Measurements from ENCODE around the gene ASF1A. TPM values are rescaled to one million over a fixed set of nuclear protein-coding genes. Genes with fewer than 3 reads are reported as not detected.

Gene ASF1A
- total RNA-seq, 1 experiment from 2014 or later = 30.4 TPM

DNA sequence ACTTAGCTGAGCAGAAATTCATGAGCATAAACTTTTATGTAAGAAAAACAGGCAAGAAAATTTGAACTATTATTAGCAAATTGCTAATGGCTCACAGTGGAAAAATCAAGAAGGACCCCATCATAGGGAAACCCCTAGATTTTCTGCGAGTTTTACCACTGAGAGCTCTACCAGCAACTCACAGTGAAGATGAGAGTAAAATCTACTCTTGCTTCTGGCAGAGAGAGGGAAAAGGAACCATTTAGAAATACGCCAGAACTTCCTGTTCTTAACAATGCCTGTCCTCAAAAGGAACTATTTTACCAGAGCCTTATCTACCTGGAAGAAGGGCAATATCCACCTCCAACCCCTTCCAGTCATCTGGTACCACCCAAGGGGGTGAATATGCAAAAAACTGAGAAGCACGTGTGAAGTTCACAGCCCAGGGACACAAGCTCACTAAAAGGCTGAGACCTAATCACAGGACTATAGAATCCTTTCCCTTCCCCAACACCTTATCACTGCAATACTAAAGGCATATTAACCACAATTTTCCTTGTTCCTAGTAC is 34.4 kb upstream of the ASF1A start:
- Mint-ChIP-seq H3K4me3 (ENCODE audit: unreplicated experiment) (no peak overlapping the region), H3K36me3 (ENCODE audit: insufficient read depth, unreplicated experiment) (peaks cover 9% of the 10 kb centered on the region), H3K27me3 (ENCODE audit: insufficient read depth, unreplicated experiment) (no peaks in the 10 kb centered on the region), H3K9me3 (ENCODE audit: unreplicated experiment) (no peaks in the 10 kb centered on the region), H3K4me1 (ENCODE audit: insufficient read depth, unreplicated experiment) (peaks cover 5% of the 10 kb centered on the region), H3K27ac (ENCODE audit: low read depth, unreplicated experiment) (no peak overlapping the region)
- no peak for DNase-seq (ENCODE audit: unreplicated experiment)
- CTCF ChIA-PET = no interaction called here
- TF ChIP-seq, protein P1, sequence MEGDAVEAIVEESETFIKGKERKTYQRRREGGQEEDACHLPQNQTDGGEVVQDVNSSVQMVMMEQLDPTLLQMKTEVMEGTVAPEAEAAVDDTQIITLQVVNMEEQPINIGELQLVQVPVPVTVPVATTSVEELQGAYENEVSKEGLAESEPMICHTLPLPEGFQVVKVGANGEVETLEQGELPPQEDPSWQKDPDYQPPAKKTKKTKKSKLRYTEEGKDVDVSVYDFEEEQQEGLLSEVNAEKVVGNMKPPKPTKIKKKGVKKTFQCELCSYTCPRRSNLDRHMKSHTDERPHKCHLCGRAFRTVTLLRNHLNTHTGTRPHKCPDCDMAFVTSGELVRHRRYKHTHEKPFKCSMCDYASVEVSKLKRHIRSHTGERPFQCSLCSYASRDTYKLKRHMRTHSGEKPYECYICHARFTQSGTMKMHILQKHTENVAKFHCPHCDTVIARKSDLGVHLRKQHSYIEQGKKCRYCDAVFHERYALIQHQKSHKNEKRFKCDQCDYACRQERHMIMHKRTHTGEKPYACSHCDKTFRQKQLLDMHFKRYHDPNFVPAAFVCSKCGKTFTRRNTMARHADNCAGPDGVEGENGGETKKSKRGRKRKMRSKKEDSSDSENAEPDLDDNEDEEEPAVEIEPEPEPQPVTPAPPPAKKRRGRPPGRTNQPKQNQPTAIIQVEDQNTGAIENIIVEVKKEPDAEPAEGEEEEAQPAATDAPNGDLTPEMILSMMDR (IDR thresholded peaks at IDR 0.05; ENCODE audit: unreplicated experiment) = no peak
- no TSS peak for BruUV-seq (replicated peaks)
- POLR2A ChIA-PET = no interaction called here
- intact Hi-C loops (cut with micrococcal nuclease) = no loop called here

DNA sequence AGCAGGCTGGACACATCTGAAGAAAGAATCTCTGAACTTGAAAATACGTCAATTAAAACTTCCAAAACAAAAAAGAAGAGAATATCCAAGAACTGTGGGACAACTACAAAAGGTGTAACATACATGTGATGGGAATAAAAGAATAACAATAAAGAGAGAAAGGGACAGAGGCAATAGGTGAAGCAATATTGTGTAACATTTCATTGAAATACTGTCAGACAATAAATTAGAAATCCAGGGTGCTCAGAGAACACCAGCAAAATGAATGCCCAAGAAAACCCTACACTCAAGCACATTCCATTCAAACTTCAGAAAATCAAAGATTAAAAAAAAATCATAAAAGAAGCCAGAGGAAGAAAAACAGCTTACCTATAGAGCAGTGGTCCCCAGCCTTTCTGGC is 33.6 kb upstream of the ASF1A start:
- Mint-ChIP-seq H3K36me3 (ENCODE audit: insufficient read depth, unreplicated experiment) (peaks cover 9% of the 10 kb centered on the region), H3K27me3 (ENCODE audit: insufficient read depth, unreplicated experiment) (no peaks in the 10 kb centered on the region), H3K4me3 (ENCODE audit: unreplicated experiment) (no peak overlapping the region), H3K9me3 (ENCODE audit: unreplicated experiment) (no peaks in the 10 kb centered on the region), H3K27ac (ENCODE audit: low read depth, unreplicated experiment) (no peak overlapping the region), H3K4me1 (ENCODE audit: insufficient read depth, unreplicated experiment) (peaks cover 5% of the 10 kb centered on the region)
- TF ChIP-seq, protein P1 (IDR thresholded peaks at IDR 0.05; ENCODE audit: unreplicated experiment) = no peak
- no TSS peak for BruUV-seq (replicated peaks)
- CTCF ChIA-PET = no interaction called here
- DNase-seq (ENCODE audit: unreplicated experiment) = no peak
- intact Hi-C loops (cut with micrococcal nuclease) = no loop called here
- POLR2A ChIA-PET = interaction anchor here (0.7 kb wide), 1 partner anchor 14 kb away, joined by 3 read pairs; no protein-coding TSS in a partner anchor

DNA sequence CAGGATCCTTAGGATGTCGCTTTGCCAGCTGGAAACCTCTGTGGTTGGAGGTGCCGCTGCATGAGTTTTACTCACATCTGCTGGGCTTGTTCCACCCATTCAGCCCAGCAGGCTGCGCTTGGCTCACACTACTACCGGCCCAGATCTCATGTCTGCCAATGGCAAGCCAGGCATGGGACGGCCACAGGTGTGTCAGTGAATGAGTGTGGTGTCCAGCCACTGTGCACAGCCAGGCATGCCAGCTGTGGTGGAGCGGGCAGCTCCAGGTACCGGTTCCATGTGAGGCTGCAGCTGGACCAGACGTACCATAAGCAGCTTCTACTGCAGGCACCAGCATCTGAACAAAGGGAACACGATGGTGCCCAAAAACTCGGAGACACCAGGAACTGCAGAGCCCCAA is 33.1 kb upstream of the ASF1A start:
- no peak overlapping the region for H3K27ac Mint-ChIP-seq (ENCODE audit: low read depth, unreplicated experiment)
- no TSS peak for BruUV-seq (replicated peaks)
- no peaks in the 10 kb centered on the region for H3K27me3 Mint-ChIP-seq (ENCODE audit: insufficient read depth, unreplicated experiment)
- TF ChIP-seq, protein P1 (IDR thresholded peaks at IDR 0.05; ENCODE audit: unreplicated experiment) = no peak
- intact Hi-C loops (cut with micrococcal nuclease) = no loop called here
- ChIA-PET POLR2A (interaction anchor here (0.7 kb wide), 1 partner anchor 13 kb away, joined by 3 read pairs; no protein-coding TSS in a partner anchor), CTCF (no interaction called here)
- H3K36me3 Mint-ChIP-seq (ENCODE audit: insufficient read depth, unreplicated experiment) = peaks cover 9% of the 10 kb centered on the region
- peaks cover 2% of the 10 kb centered on the region for H3K9me3 Mint-ChIP-seq (ENCODE audit: unreplicated experiment)
- no peak overlapping the region for H3K4me3 Mint-ChIP-seq (ENCODE audit: unreplicated experiment)
- H3K4me1 Mint-ChIP-seq (ENCODE audit: insufficient read depth, unreplicated experiment) = peaks cover 5% of the 10 kb centered on the region
- DNase-seq (ENCODE audit: unreplicated experiment) = no peak

DNA sequence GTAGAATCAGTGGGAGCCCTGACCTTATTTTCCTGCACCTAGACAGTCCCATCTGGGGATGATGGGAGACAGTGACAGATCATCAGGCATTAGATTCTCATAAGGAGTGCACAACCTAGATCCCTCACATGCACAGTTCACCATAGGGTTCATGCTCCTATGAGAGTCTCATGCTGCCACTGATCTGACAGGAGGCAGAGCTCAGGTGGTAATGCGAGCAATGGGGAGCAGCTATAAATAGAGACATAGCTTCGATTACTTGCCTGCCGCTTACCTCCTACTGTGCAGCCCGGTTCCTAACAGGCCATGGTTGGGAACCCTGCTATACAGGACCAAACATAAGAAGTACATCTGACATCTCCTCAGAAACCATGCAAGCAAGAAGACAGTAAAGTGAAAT is 31.5 kb upstream of the ASF1A start:
- no peak overlapping the region for H3K4me3 Mint-ChIP-seq (ENCODE audit: unreplicated experiment)
- H3K27me3 Mint-ChIP-seq (ENCODE audit: insufficient read depth, unreplicated experiment) = no peaks in the 10 kb centered on the region
- ChIA-PET POLR2A (no interaction called here), CTCF (no interaction called here)
- H3K4me1 Mint-ChIP-seq (ENCODE audit: insufficient read depth, unreplicated experiment) = peaks cover 5% of the 10 kb centered on the region
- intact Hi-C loops (cut with micrococcal nuclease) = no loop called here
- H3K36me3 Mint-ChIP-seq (ENCODE audit: insufficient read depth, unreplicated experiment) = peaks cover 9% of the 10 kb centered on the region
- H3K9me3 Mint-ChIP-seq (ENCODE audit: unreplicated experiment) = peaks cover 11% of the 10 kb centered on the region
- H3K27ac Mint-ChIP-seq (ENCODE audit: low read depth, unreplicated experiment) = no peak overlapping the region
- BruUV-seq (replicated peaks) = no TSS peak
- no peak for DNase-seq (ENCODE audit: unreplicated experiment)
- TF ChIP-seq, protein P1 (IDR thresholded peaks at IDR 0.05; ENCODE audit: unreplicated experiment) = no peak
